ENCODE data around the gene FAAP20. TPM values are rescaled to one million over a fixed set of nuclear protein-coding genes. Genes with fewer than 3 reads are reported as not detected.

Gene FAAP20
- total and polyA plus RNA-seq, 9 of the 15 experiments (the other 6 are each of a cell fraction or from before 2014, with no cell fraction given), result 0.58 to 143 (median 9.9) TPM

DNA sequence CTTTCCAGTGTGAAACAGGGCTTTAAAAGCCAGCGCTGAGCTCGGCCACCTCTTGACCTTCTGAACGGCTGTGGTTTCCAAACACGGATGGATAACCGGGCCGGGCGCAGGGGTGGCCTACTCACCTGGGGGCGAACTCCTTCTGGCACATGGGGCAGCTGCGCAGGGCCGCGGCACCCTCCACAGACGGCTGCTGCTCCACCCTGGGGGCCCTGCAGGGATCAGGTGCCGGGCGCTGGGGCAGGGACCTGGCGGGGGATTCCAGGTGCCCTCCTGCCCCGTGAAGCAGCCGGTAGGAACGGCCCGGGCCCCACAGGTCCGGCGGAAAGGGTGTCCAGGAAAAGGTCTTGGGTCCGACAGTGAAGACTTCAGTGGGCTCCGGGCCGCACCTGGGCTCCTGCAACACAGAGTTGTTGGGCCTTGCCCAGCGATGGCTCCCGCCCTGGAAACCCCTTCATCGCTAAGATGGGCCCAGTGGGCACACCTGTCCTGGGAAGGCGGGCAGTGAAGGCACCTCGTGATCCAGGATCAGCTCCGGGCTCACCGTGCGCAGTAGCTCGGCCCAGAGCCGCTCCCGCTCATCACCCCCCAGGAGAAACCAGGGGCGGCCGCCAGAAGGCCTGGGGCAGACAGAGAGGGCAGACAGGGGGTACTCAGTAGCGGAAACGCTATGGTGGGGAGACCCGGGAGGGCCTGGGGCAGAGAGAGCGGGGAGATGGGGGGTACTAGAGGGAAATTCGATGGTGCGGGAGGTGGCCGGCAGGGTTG lies 874 bp downstream of the FAAP20 start (continued):
- TF ChIP-seq POLR2G (IDR thresholded peaks at IDR 0.05; ENCODE audit: low read depth, low read length), result peak; percentile 67; the same call in 1 of the 2 replicates
- no peak for TF ChIP-seq RFX5 (IDR thresholded peaks at IDR 0.05; ENCODE audit: low read depth, low read length)
- TF ChIP-seq ZKSCAN1 (IDR thresholded peaks at IDR 0.05; ENCODE audit: low read depth, low read length), result no peak
- TF ChIP-seq KDM4B (IDR thresholded peaks at IDR 0.05; ENCODE audit: borderline replicate concordance in 2 of 2, low read depth in 1 of 2), result no peak
- peak; percentile 72 for TF ChIP-seq ZFX (CRISPR knock-in tag; IDR thresholded peaks at IDR 0.05)
- TF ChIP-seq, protein P1, sequence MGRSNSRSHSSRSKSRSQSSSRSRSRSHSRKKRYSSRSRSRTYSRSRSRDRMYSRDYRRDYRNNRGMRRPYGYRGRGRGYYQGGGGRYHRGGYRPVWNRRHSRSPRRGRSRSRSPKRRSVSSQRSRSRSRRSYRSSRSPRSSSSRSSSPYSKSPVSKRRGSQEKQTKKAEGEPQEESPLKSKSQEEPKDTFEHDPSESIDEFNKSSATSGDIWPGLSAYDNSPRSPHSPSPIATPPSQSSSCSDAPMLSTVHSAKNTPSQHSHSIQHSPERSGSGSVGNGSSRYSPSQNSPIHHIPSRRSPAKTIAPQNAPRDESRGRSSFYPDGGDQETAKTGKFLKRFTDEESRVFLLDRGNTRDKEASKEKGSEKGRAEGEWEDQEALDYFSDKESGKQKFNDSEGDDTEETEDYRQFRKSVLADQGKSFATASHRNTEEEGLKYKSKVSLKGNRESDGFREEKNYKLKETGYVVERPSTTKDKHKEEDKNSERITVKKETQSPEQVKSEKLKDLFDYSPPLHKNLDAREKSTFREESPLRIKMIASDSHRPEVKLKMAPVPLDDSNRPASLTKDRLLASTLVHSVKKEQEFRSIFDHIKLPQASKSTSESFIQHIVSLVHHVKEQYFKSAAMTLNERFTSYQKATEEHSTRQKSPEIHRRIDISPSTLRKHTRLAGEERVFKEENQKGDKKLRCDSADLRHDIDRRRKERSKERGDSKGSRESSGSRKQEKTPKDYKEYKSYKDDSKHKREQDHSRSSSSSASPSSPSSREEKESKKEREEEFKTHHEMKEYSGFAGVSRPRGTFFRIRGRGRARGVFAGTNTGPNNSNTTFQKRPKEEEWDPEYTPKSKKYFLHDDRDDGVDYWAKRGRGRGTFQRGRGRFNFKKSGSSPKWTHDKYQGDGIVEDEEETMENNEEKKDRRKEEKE (IDR thresholded peaks at IDR 0.05; ENCODE audit: borderline replicate concordance in 1 of 2, control insufficient read depth in 1 of 2, low read depth in 2 of 2, low read length in 1 of 2), result no peak
- TF ChIP-seq ZNF445 (CRISPR knock-in tag; IDR thresholded peaks at IDR 0.05; ENCODE audit: low read depth), result no peak
- no peak for TF ChIP-seq CBX5 (IDR thresholded peaks at IDR 0.05; ENCODE audit: borderline replicate concordance, low read depth)
- TF ChIP-seq PCBP2 (IDR thresholded peaks at IDR 0.05; ENCODE audit: low read depth, low read length, poor library complexity, severe bottlenecking), result no peak
- TF ChIP-seq KLF10 (CRISPR knock-in tag; IDR thresholded peaks at IDR 0.05), result no peak
- TF ChIP-seq, protein P2, sequence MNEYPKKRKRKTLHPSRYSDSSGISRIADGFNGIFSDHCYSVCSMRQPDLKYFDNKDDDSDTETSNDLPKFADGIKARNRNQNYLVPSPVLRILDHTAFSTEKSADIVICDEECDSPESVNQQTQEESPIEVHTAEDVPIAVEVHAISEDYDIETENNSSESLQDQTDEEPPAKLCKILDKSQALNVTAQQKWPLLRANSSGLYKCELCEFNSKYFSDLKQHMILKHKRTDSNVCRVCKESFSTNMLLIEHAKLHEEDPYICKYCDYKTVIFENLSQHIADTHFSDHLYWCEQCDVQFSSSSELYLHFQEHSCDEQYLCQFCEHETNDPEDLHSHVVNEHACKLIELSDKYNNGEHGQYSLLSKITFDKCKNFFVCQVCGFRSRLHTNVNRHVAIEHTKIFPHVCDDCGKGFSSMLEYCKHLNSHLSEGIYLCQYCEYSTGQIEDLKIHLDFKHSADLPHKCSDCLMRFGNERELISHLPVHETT (CRISPR knock-in tag; conservative IDR thresholded peaks at IDR 0.05 in 1 of 2, IDR thresholded peaks at IDR 0.05 in 1 of 2), result no peak
- no peak for TF ChIP-seq ZSCAN32 (CRISPR knock-in tag; IDR thresholded peaks at IDR 0.05)
- no peak for TF ChIP-seq RNF2 (IDR thresholded peaks at IDR 0.05)
- TF ChIP-seq ZNF239 (CRISPR knock-in tag; IDR thresholded peaks at IDR 0.05), result no peak
- TF ChIP-seq RBM14 (IDR thresholded peaks at IDR 0.05; ENCODE audit: borderline replicate concordance, insufficient read depth, low read depth, low read length), result 0 out of 2 replicates have a peak, but pooled peaks have one; percentile 45
- TF ChIP-seq ZNF146 (CRISPR knock-in tag; IDR thresholded peaks at IDR 0.05; ENCODE audit: unreplicated experiment), result no peak
- no peak for TF ChIP-seq SIN3B (IDR thresholded peaks at IDR 0.05; ENCODE audit: low read depth)
- TF ChIP-seq CEBPB (tag; IDR thresholded peaks at IDR 0.05), result no peak
- no peak for TF ChIP-seq MCM3 (IDR thresholded peaks at IDR 0.05)
- no peak for TF ChIP-seq CAMTA2 (CRISPR knock-in tag; conservative IDR thresholded peaks at IDR 0.05)
- peak; percentile 53; the same call in 1 of the 2 replicates for TF ChIP-seq NR1H2 (CRISPR knock-in tag; IDR thresholded peaks at IDR 0.05)
- peak; percentile 24; the same call in 1 of the 2 replicates for TF ChIP-seq EP400 (IDR thresholded peaks at IDR 0.05)
